HG02623 (cell line): ENCODE data around the gene DKC1.
A peak's percentile ranks its signal among the peaks of the same experiment; 100 is the strongest.
"Not testable (repeated sequence)": the region's sequence is repeated elsewhere in the genome, so short reads cannot be mapped to it uniquely, and the experiment has no call there.

ENCODE experiments used
- ATAC-seq: cut with Tn5 transposase; IDR thresholded peaks from one replicate; pipeline ENCODE4 v1.9.1; 2021; ENCODE audit warnings: moderate library complexity; ENCODE audit not compliant: unreplicated experiment

The DKC1 gene

DNA sequence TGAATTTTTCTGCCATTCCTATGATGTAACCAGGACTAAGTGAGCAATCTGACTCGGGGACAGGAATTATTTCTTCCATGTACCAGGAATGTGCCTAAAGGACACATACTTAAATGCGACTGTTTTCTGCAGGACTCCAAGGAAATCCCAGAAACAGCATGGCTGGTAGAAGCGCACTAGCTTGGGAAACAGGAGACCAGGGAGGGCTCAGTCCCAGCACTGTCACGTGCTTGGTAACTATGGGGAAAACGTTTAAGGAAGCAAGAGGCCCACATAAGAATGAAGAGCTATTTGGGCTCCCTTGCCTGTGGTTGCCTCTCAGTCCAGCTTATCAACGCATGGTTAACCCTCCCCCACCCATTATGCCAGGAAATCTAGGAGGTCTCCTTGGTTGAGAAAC is 23.1 kb downstream of the DKC1 start:
- ATAC-seq, result no peak

DNA sequence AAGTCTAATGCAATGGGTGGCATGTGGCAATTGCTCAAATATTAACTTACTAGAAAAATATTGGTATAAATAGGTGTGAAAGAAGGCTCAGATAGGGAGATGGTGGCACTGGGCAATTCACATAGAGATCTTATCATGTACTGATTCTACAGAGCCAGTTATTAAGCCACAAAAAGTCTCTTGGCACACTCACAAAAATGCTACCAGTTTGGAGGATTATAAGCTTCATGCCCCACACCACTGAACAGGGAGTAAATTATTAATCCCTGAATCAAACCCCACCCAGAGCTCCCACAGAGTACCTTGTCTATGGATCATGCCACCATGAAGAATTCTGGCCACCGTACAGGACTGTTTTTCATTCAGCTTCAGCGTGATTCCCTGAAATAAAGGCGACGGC is 28.8 kb downstream of the DKC1 start:
- no peak for ATAC-seq

- no peak for ATAC-seq
Measured at GRCh38 chrX:154791939-154792338, 29.3 kb downstream of the DKC1 start.

- no peak for ATAC-seq
Measured at GRCh38 chrX:154793084-154793795, 30.6 kb downstream of the DKC1 start.

DNA sequence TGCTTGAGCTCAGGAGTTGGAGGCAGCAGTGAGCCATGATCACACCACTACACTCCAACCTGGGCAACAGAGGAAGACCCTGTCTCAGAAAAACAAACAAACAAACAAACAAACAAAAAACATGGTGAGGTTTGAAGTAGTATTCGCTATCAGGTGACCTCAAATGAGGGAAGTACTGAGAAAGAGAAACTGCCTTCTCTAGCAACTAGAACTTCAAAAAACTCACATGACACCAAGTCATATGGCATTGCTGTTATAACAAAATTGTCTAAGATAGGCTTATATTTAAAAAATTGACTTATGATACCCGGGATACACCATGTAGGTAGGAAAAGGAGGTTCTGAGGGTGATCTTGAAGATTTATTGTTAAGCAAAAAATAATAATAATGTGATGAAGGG is 32.4 kb downstream of the DKC1 start:
- no peak for ATAC-seq

- ATAC-seq, result no peak
Measured at GRCh38 chrX:154797006-154797405, 34.3 kb downstream of the DKC1 start.

GRCh38 chrX:154799556-154800348 is 37.1 kb downstream of the DKC1 start:
- ATAC-seq, result no peak

DNA sequence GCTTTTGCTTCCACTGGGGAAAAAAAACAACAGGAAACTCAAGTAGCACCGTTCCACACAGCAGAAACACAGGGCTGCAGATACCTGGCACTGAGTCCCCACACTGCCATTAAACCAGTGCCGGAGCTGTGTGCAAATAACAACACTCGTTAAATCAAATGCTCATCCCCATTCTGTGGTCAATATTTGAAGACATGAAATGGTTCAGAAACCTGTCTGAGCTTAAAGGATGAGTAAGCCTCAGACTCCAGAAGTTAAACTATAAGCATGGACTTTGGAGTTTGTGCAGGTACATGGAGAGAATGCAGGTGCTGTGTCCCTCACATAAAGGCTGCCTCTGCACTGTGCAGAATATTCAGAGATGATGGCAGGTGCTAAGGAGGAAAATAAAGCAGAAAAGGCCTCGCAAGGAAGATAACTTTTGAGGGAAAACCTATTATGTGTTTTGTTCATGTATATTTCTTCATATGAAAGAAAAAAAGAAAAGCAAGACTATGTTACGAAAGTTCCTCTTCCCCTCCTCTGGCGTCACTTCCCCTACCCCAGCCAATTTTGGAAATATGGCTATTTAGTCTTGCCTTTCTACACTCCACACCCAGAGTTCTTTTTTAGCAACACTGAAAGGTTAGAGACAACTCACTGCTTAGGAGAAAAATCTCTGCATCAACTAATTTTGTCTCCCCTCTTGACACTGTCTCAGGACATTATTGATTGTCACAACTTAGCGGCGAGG is 38.0 kb downstream of the DKC1 start:
- no peak for ATAC-seq

DNA sequence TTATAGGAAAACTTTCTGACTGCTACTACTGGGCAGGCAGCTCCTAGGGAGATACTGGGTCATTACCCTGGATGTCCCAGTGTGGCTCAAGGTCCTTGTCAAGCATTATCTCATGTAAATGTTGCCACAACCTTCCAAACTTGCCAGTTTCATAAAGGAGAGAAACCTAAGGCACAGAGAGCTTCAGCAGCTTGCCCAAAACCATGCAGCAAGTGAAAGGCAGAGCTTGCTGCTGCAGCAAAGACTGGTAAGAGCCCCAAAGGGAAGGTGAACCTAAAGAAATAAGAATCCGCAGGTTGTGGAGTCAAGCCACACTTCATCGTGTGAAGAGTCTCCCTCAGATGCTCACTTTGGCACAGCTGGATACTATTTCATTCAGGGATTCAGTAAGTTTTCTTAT is 40.3 kb downstream of the DKC1 start:
- no peak for ATAC-seq

GRCh38 chrX:154804261-154804956 is 41.7 kb downstream of the DKC1 start:
- ATAC-seq, result no peak

- ATAC-seq, result peak; percentile 84
Measured at GRCh38 chrX:154804957-154805695, 42.5 kb downstream of the DKC1 start, which contains the start of gene MPP1. Gene MPP1 (minus strand): TSS chrX:154805485. CDS start chrX:154805373, 112 bp downstream.

- peak; percentile 25 for ATAC-seq
Measured at GRCh38 chrX:154805696-154806091, 43.0 kb downstream of the DKC1 start.

DNA sequence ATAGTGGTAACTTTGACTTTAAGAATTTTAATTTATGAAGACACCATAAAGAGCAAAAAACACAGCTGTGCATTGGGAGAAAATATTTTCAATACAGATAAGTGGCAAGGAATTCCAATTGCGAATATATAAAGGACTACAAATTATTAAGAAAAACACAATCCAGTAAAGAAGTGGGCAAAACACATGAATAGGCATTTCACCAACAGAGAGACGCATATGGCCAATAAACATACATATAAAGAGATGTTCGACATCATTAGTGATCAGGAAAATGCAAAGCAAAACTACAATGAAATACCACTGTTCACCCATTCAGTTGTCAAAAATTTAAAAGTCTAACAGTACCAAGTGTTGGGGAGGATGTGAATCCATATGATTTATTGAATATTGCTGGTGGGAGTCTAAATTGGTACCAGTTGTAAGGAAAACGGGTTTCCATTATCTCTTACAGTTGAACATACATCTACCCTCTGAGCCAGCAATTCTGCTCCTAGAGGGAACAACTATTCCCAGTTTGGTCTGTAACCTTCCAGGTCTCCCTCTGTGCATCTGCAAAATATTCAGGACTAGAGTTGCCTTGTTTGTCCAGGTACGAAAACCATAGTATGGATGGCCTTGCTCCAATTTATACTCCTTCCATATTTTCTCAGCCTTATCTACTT is 44.3 kb downstream of the DKC1 start:
- no peak for ATAC-seq

- no peak for ATAC-seq
Measured at GRCh38 chrX:154809939-154810665, 47.4 kb downstream of the DKC1 start.

- no peak for ATAC-seq
Measured at GRCh38 chrX:154812341-154813101, 49.9 kb downstream of the DKC1 start.

DNA sequence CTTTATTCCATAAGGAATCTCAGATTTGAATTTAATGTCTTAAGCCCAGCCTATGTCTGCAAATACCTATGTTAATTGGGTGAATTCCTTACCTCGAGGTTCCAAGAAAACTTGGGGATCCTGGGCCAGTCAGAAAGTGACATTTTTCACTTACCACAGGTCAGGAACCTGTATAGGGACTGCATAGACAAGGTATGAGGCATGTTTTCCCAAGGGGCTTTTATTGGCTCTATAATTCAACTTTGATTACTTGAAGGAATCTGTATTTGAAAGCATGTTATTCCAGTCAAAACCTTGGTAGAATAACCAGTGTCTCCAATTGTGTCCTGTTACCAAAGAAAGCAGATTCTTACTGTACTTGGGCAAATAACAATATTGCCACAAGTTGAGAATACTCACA is 51.1 kb downstream of the DKC1 start:
- no peak for ATAC-seq

GRCh38 chrX:154815274-154815818 is 52.7 kb downstream of the DKC1 start:
- no peak for ATAC-seq

- ATAC-seq, result not testable (repeated sequence)
Measured at GRCh38 chrX:154816326-154816898, 53.7 kb downstream of the DKC1 start.
